GM03348 (cell line): ENCODE results near the gene LIN37.
"Not testable (repeated sequence)": the region's sequence is repeated elsewhere in the genome, so short reads cannot be mapped to it uniquely, and the experiment has no call there.

ENCODE experiments used
- DNase-seq: peaks from one replicate; pipeline ENCODE4 v3.0.0; 2012; ENCODE audit warnings: low spot score

LIN37 gene

GRCh38 chr19:35719402-35720162 is 28.8 kb upstream of the LIN37 start:
- DNase-seq, result no peak

GRCh38 chr19:35720163-35720524 is 28.2 kb upstream of the LIN37 start:
- DNase-seq, result no peak

GRCh38 chr19:35720648-35721047 is 27.7 kb upstream of the LIN37 start:
- no peak for DNase-seq

- no peak for DNase-seq
Measured at GRCh38 chr19:35721374-35721773, 27.0 kb upstream of the LIN37 start.

- no peak for DNase-seq
Measured at GRCh38 chr19:35722461-35722860, 25.9 kb upstream of the LIN37 start.

- no peak for DNase-seq
Measured at GRCh38 chr19:35722897-35723296, 25.5 kb upstream of the LIN37 start.

GRCh38 chr19:35723671-35724070 is 24.7 kb upstream of the LIN37 start:
- no peak for DNase-seq

GRCh38 chr19:35724132-35724531 is 24.2 kb upstream of the LIN37 start:
- not testable (repeated sequence) for DNase-seq

- no peak for DNase-seq
Measured at GRCh38 chr19:35724560-35724959, 23.8 kb upstream of the LIN37 start.

- no peak for DNase-seq
Measured at GRCh38 chr19:35725216-35725861, 23.0 kb upstream of the LIN37 start.

- DNase-seq, result no peak
Measured at GRCh38 chr19:35727053-35727955, 21.1 kb upstream of the LIN37 start.

- no peak for DNase-seq
Measured at GRCh38 chr19:35727956-35728706, 20.2 kb upstream of the LIN37 start.

- no peak for DNase-seq
Measured at GRCh38 chr19:35729021-35729420, 19.4 kb upstream of the LIN37 start.

- DNase-seq, result no peak
Measured at GRCh38 chr19:35729763-35730162, 18.6 kb upstream of the LIN37 start.

- DNase-seq, result no peak
Measured at GRCh38 chr19:35730326-35730725, 18.1 kb upstream of the LIN37 start.

GRCh38 chr19:35731353-35731752 is 17.0 kb upstream of the LIN37 start:
- no peak for DNase-seq

- no peak for DNase-seq
Measured at GRCh38 chr19:35731779-35732405, 16.5 kb upstream of the LIN37 start.

GRCh38 chr19:35732540-35733179 is 15.7 kb upstream of the LIN37 start:
- DNase-seq, result no peak

- no peak for DNase-seq
Measured at GRCh38 chr19:35733180-35734125, 14.9 kb upstream of the LIN37 start.

GRCh38 chr19:35734273-35734672 is 14.1 kb upstream of the LIN37 start:
- DNase-seq, result no peak
